NK-92 (cell line): ENCODE measurements around the gene C5orf46.
"Not testable (repeated sequence)": the region's sequence is repeated elsewhere in the genome, so short reads cannot be mapped to it uniquely, and the experiment has no call there.

Experiments
- DNase-seq: peaks from one replicate; lab custom pipeline; 2025; ENCODE audit not compliant: unreplicated experiment; lab: John Stamatoyannopoulos, UW

Gene C5orf46

GRCh38 chr5:147895864-147896263 is 10.5 kb downstream of the C5orf46 start:
- no peak for DNase-seq

- DNase-seq, result no peak
Measured at GRCh38 chr5:147893820-147894219, 12.5 kb downstream of the C5orf46 start.

- DNase-seq, result no peak
Measured at GRCh38 chr5:147892696-147893296, 13.5 kb downstream of the C5orf46 start.

- DNase-seq, result no peak
Measured at GRCh38 chr5:147887930-147888329, 18.4 kb downstream of the C5orf46 start.

- no peak for DNase-seq
Measured at GRCh38 chr5:147887026-147887627, 19.2 kb downstream of the C5orf46 start.

GRCh38 chr5:147882586-147883313 is 23.6 kb downstream of the C5orf46 start:
- no peak for DNase-seq

- no peak for DNase-seq
Measured at GRCh38 chr5:147880487-147880886, 25.9 kb downstream of the C5orf46 start.

GRCh38 chr5:147879784-147880183 is 26.6 kb downstream of the C5orf46 start:
- DNase-seq, result no peak

GRCh38 chr5:147878066-147878759 is 28.1 kb downstream of the C5orf46 start, which contains the start of gene SCGB3A2:
Gene SCGB3A2, plus strand, starts transcription at chr5:147878711. Its CDS starts 93 bp downstream, at chr5:147878804.
- no peak for DNase-seq

GRCh38 chr5:147876626-147877025 is 29.7 kb downstream of the C5orf46 start:
- no peak for DNase-seq

- no peak for DNase-seq
Measured at GRCh38 chr5:147876141-147876540, 30.2 kb downstream of the C5orf46 start.

- no peak for DNase-seq
Measured at GRCh38 chr5:147874910-147875367, 31.4 kb downstream of the C5orf46 start.

- not testable (repeated sequence) for DNase-seq
Measured at GRCh38 chr5:147874118-147874875, 32.0 kb downstream of the C5orf46 start.

- DNase-seq, result not testable (repeated sequence)
Measured at GRCh38 chr5:147872744-147873435, 33.4 kb downstream of the C5orf46 start.

GRCh38 chr5:147871980-147872549 is 34.3 kb downstream of the C5orf46 start:
- not testable (repeated sequence) for DNase-seq

GRCh38 chr5:147869892-147870291 is 36.4 kb downstream of the C5orf46 start:
- not testable (repeated sequence) for DNase-seq

GRCh38 chr5:147869112-147869511 is 37.2 kb downstream of the C5orf46 start:
- no peak for DNase-seq

- DNase-seq, result no peak
Measured at GRCh38 chr5:147863454-147864158, 42.7 kb downstream of the C5orf46 start.

- DNase-seq, result no peak
Measured at GRCh38 chr5:147860641-147861025, 45.7 kb downstream of the C5orf46 start.
